ENCODE results near the gene MCU. TPM values are rescaled to one million over a fixed set of nuclear protein-coding genes. Genes with fewer than 3 reads are reported as not detected.

The MCU gene
- total RNA-seq, 1 donor from 2014 or later = 31.8 TPM

- Mint-ChIP-seq H3K4me3 (ENCODE audit: unreplicated experiment) (no peak overlapping the region), H3K27me3 (ENCODE audit: low read depth, unreplicated experiment) (no peaks in the 10 kb centered on the region), H3K36me3 (ENCODE audit: low read depth, unreplicated experiment) (peaks cover 16% of the 10 kb centered on the region), H3K9me3 (ENCODE audit: unreplicated experiment) (peaks cover 14% of the 10 kb centered on the region), H3K4me1 (ENCODE audit: low read depth, unreplicated experiment) (no peaks in the 10 kb centered on the region), H3K27ac (ENCODE audit: unreplicated experiment) (no peak overlapping the region)
- Histone ChIP-seq H3K27ac (ENCODE audit: low read depth, low read length) (no peak overlapping the region), H4K20me1 (ENCODE audit: insufficient read depth, low read length) (peaks cover 3% of the 10 kb centered on the region), H3K79me2 (ENCODE audit: insufficient read depth, low read length) (peaks cover 34% of the 10 kb centered on the region), H3K9ac (ENCODE audit: low read length) (no peak overlapping the region), H3K36me3 (ENCODE audit: insufficient read depth, low read length) (no peaks in the 10 kb centered on the region), H3K4me1 (ENCODE audit: insufficient read depth, low read length) (no peaks in the 10 kb centered on the region), H3K4me3 (ENCODE audit: insufficient read depth, low read depth, low read length) (no peak overlapping the region), H2AFZ (ENCODE audit: low read depth, low read length) (no peak overlapping the region), H3K9me3 (ENCODE audit: insufficient read depth, low read depth, low read length) (peaks cover 3% of the 10 kb centered on the region), H3K27me3 (ENCODE audit: insufficient read depth, low read length) (no peaks in the 10 kb centered on the region), H3K4me2 (ENCODE audit: low read length) (no peak overlapping the region)
- DNase-seq (ENCODE audit: low read depth) = no peak
- TF ChIP-seq EZH2 (IDR thresholded peaks at IDR 0.05; ENCODE audit: insufficient read depth, low read length) (no peak), CTCF (IDR thresholded peaks at IDR 0.05; ENCODE audit: insufficient read depth, low read depth, low read length) (no peak)
- no peak for FAIRE-seq
These were observed 80.1 kb downstream of the MCU start for GRCh38 chr10:72772031-72772430.

- no peaks in the 10 kb centered on the region for H3K36me3 ChIP-seq (ENCODE audit: insufficient read depth, low read length)
- H3K9me3 ChIP-seq (ENCODE audit: insufficient read depth, low read depth, low read length) = no peaks in the 10 kb centered on the region
- H3K79me2 ChIP-seq (ENCODE audit: insufficient read depth, low read length) = peaks cover 11% of the 10 kb centered on the region
- no peak overlapping the region for H3K27ac Mint-ChIP-seq (ENCODE audit: unreplicated experiment)
- H3K27ac ChIP-seq (ENCODE audit: low read depth, low read length) = no peak overlapping the region
- H3K27me3 ChIP-seq (ENCODE audit: insufficient read depth, low read length) = no peaks in the 10 kb centered on the region
- no peak overlapping the region for H3K4me3 ChIP-seq (ENCODE audit: insufficient read depth, low read depth, low read length)
- H3K9ac ChIP-seq (ENCODE audit: low read length) = no peak overlapping the region
- peaks cover 4% of the 10 kb centered on the region for H3K36me3 Mint-ChIP-seq (ENCODE audit: low read depth, unreplicated experiment)
- TF ChIP-seq EZH2 (IDR thresholded peaks at IDR 0.05; ENCODE audit: insufficient read depth, low read length) (no peak), CTCF (IDR thresholded peaks at IDR 0.05; ENCODE audit: insufficient read depth, low read depth, low read length) (no peak)
- no peak for DNase-seq (ENCODE audit: low read depth)
- H3K4me2 ChIP-seq (ENCODE audit: low read length) = no peak overlapping the region
- peaks cover 2% of the 10 kb centered on the region for H3K9me3 Mint-ChIP-seq (ENCODE audit: unreplicated experiment)
- no peak for FAIRE-seq
- H3K27me3 Mint-ChIP-seq (ENCODE audit: low read depth, unreplicated experiment) = no peaks in the 10 kb centered on the region
- peaks cover 31% of the 10 kb centered on the region for H3K4me1 Mint-ChIP-seq (ENCODE audit: low read depth, unreplicated experiment)
- H3K4me3 Mint-ChIP-seq (ENCODE audit: unreplicated experiment) = no peak overlapping the region
- H4K20me1 ChIP-seq (ENCODE audit: insufficient read depth, low read length) = peaks cover 26% of the 10 kb centered on the region
- H3K4me1 ChIP-seq (ENCODE audit: insufficient read depth, low read length) = peaks cover 16% of the 10 kb centered on the region
- no peak overlapping the region for H2AFZ ChIP-seq (ENCODE audit: low read depth, low read length)
These were observed 87.9 kb downstream of the MCU start for GRCh38 chr10:72779874-72780273.

GRCh38 chr10:72782649-72783330 lies 90.8 kb downstream of the MCU start:
- no peak overlapping the region for H3K27ac Mint-ChIP-seq (ENCODE audit: unreplicated experiment)
- no peak for FAIRE-seq
- H3K4me3 Mint-ChIP-seq (ENCODE audit: unreplicated experiment) = no peak overlapping the region
- peaks cover 22% of the 10 kb centered on the region for H3K79me2 ChIP-seq (ENCODE audit: insufficient read depth, low read length)
- no peaks in the 10 kb centered on the region for H3K27me3 Mint-ChIP-seq (ENCODE audit: low read depth, unreplicated experiment)
- H3K4me1 ChIP-seq (ENCODE audit: insufficient read depth, low read length) = peaks cover 23% of the 10 kb centered on the region
- no peaks in the 10 kb centered on the region for H3K27me3 ChIP-seq (ENCODE audit: insufficient read depth, low read length)
- peaks cover 47% of the 10 kb centered on the region for H3K4me1 Mint-ChIP-seq (ENCODE audit: low read depth, unreplicated experiment)
- no peak overlapping the region for H3K4me2 ChIP-seq (ENCODE audit: low read length)
- H3K36me3 ChIP-seq (ENCODE audit: insufficient read depth, low read length) = no peaks in the 10 kb centered on the region
- peaks cover 4% of the 10 kb centered on the region for H3K36me3 Mint-ChIP-seq (ENCODE audit: low read depth, unreplicated experiment)
- DNase-seq (ENCODE audit: low read depth) = no peak
- no peaks in the 10 kb centered on the region for H3K9me3 ChIP-seq (ENCODE audit: insufficient read depth, low read depth, low read length)
- no peak overlapping the region for H3K27ac ChIP-seq (ENCODE audit: low read depth, low read length)
- TF ChIP-seq EZH2 (IDR thresholded peaks at IDR 0.05; ENCODE audit: insufficient read depth, low read length) (no peak), CTCF (IDR thresholded peaks at IDR 0.05; ENCODE audit: insufficient read depth, low read depth, low read length) (no peak)
- H3K9me3 Mint-ChIP-seq (ENCODE audit: unreplicated experiment) = no peaks in the 10 kb centered on the region
- no peak overlapping the region for H2AFZ ChIP-seq (ENCODE audit: low read depth, low read length)
- no peak overlapping the region for H3K9ac ChIP-seq (ENCODE audit: low read length)
- H4K20me1 ChIP-seq (ENCODE audit: insufficient read depth, low read length) = peaks cover 39% of the 10 kb centered on the region
- no peak overlapping the region for H3K4me3 ChIP-seq (ENCODE audit: insufficient read depth, low read depth, low read length)
